GM10248 (cell line): ENCODE results near the gene ST6GALNAC6.

Source experiments
- CTCF ChIA-PET: fragments of 300-600 bp; sonication (Branson Sonifier 250); formaldehyde crosslinking; extraction: SDS; loops from one replicate; lab custom pipeline; 2021; ENCODE audit warnings: antibody characterized with exemption; lab: Yijun Ruan, JAX
- POLR2A ChIA-PET: fragments of 350-650 bp; sonication (Branson Sonifier 250); formaldehyde crosslinking; extraction: SDS; loops from one replicate; lab custom pipeline; 2020; ENCODE audit warnings: antibody characterized with exemption; lab: Yijun Ruan, JAX
- DNase-seq: peaks from one replicate; pipeline ENCODE4 v3.0.0; 2012; ENCODE audit errors: extremely low spot score
- TF ChIP-seq, protein P1 (sequence below): IDR thresholded peaks from 2 replicates; pipeline ENCODE4 v1.5.1; 2012; ENCODE audit warnings: mild to moderate bottlenecking, low read depth; ENCODE audit errors: extremely low read depth, missing control alignments, control extremely low read depth

Gene ST6GALNAC6

DNA sequence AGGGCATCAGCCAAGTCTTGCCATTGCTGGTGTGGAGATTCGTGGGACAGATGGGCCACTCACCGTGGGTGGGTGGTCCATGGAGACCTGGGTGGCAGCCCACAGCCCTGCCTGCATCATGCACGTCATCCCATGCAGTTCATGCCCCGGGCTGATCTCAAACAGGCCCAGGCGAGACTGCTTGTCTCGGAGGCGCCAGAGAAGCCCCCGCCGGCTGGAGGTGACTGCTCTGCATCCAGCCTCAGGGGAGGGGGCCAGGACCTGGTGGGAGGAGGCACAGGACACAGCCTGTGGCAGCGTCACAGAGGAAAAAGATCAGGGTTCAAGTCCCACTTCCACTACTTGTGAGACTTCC, 30.2 kb upstream of the ST6GALNAC6 start:
- CTCF ChIA-PET: interaction anchor here (0.8 to 7.9 kb wide), 6 partner anchors 8 to 105 kb away, joined by 3 to 48 read pairs (median 7); partner anchors contain the start of gene ST6GALNAC4
- no peak for DNase-seq
- TF ChIP-seq, protein P1, sequence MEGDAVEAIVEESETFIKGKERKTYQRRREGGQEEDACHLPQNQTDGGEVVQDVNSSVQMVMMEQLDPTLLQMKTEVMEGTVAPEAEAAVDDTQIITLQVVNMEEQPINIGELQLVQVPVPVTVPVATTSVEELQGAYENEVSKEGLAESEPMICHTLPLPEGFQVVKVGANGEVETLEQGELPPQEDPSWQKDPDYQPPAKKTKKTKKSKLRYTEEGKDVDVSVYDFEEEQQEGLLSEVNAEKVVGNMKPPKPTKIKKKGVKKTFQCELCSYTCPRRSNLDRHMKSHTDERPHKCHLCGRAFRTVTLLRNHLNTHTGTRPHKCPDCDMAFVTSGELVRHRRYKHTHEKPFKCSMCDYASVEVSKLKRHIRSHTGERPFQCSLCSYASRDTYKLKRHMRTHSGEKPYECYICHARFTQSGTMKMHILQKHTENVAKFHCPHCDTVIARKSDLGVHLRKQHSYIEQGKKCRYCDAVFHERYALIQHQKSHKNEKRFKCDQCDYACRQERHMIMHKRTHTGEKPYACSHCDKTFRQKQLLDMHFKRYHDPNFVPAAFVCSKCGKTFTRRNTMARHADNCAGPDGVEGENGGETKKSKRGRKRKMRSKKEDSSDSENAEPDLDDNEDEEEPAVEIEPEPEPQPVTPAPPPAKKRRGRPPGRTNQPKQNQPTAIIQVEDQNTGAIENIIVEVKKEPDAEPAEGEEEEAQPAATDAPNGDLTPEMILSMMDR: no peak
- POLR2A ChIA-PET: no interaction called here

DNA sequence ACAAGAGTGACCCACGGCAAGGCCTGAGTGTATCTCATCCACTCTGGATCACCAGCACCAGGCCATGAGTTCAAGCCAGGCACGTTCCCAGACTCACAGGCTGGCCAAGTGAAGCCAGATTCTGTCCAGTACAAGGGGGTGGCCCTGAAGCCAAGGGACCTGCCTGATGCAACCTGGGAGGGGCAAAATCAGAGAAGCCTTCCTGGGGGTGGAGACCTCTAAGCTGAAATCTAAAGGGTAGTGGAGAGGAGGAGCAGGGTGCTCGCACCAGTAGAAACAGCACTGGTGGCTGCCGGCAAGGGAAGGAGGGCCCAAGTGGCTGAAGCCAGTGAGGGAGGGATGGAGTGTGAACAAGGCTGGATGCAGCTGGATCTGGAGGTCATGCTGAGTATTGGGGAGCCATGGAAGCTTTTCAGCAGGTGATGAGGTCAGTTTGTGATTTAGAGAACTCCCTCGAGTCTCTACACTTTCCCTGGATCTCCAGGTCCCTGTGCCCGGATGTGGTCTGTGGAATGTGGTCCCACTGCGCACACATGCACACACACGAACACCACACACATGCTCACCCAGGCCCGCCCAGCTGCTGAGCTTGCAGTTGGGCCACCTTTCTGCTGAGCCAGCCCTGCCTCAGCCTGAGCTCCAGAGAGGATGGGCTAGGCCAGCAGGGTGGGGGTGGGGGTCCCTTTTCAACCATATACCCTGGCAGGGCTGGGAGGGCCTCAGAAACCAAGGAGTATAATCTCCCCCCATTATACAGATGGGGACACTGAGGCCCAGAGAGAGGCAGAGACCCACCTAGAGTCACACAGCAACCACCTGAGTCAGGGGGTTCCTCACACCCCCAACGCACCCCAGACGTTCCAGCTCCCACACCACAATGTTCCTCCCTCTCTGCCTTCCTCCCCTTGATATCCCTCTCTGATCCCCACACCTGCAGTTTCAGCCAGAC, 29.5 kb upstream of the ST6GALNAC6 start:
- TF ChIP-seq, protein P1: no peak
- DNase-seq: no peak
- CTCF ChIA-PET: interaction anchor here (0.7 to 7.9 kb wide), 5 partner anchors 7 to 194 kb away, joined by 3 to 48 read pairs (median 9); partner anchors contain the start of gene TOR2A
- POLR2A ChIA-PET: no interaction called here

DNA sequence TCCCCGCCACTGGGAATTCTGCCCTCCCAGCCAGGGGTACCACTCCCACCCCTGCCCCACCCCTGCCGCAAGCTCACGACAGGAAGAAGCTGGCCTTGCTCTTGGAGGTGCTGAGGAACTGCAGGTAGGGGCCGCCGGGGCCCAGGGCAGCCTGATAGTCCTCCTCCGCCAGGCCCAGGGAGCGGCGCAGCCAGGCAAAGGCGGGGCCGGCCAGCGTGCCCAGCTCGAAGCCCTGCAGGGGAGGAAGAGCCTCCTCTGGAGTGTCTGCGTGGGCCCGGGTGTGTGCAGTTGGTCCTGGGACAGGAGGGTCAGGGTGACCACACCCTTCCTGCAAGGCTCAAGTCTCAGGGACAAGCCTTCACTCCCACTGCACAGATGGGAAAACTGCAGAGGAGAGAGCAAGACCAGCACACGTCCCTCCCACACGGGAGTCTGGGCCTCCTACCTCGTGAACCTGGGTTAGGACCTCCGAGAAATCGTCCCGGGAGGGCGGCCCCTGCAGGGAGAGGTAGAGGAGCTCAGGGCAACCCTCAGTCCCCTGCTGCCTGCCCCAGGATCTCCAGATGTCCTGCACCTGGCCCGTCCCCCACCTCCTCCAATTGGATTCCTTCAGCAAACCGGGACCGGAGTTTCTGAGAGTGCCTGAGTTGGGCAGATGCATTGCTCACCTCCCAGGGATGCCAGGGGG, 28.7 kb upstream of the ST6GALNAC6 start:
- no peak for DNase-seq
- ChIA-PET CTCF (interaction anchor here (0.8 to 7.9 kb wide), 3 partner anchors 15 to 193 kb away, joined by 4 to 48 read pairs (median 9); partner anchors contain the start of gene TOR2A), POLR2A (no interaction called here)
- TF ChIP-seq, protein P1: no peak

DNA sequence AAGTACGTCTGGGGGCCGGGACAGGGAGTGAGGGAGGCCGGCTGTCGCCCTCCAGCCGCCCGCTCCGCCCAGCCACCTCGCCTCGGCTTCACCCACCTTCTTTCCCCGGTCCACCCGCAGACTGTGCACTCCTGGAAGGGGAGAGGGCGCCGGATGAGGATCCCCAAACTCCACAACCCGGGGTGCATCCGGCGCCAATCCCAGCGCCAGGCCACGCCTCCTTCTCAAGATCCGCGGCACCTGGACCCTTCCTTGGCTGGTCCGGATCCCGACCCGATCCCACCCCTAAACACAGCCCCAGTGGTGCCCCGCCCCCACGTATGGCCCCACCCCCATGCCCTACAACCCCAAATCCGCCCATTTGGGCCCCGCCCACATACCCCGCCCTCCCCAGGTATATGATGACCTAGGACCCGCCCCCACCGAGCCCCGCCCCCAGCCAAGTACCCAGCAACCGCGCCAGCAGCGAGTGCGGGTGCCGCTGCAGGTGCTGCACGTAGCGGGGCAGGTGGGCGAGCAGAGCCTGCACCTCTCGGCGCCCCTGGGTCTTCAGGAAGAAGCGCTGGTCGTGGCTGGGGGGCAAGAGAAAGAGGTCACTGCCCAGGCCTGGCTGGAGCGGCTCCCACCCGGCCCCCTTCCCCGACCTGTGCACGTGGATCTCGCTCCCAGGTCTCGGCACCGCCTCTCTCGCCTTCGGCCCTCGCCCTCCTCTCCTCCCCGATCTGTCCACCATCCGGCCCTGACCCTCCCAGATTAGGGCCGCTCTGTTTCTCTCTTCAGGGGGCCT, 28.0 kb upstream of the ST6GALNAC6 start:
- peak; percentile 54 for DNase-seq
- POLR2A ChIA-PET: no interaction called here
- TF ChIP-seq, protein P1: no peak
- CTCF ChIA-PET: no interaction called here

DNA sequence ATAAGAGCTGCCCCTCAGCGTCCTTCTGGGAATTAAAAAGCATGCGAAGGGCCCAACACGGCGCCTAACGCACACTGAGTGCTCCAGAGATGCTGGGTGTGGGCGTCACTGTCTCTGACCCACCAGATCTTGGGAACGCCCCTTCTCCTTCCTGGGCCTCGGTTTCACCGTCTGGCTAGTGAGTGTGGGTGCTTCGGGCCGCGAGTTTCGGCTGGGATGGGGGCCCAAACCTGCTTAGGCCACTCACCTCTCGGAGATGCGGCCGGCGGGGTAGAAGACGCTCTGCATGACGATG, 27.4 kb upstream of the ST6GALNAC6 start:
- no peak for DNase-seq
- ChIA-PET CTCF (no interaction called here), POLR2A (no interaction called here)
- TF ChIP-seq, protein P1: no peak
